Trophoblast cell (in vitro differentiated cells and primary cell): ENCODE measurements around the gene ABLIM3.

Experiments used
- DNase-seq, 2 donors: peaks; one replicate each; pipeline ENCODE4 v3.0.0-alpha.2; 2016
- H2AFZ ChIP-seq: 2 replicates; pipeline ENCODE4 v1.6.1; 2013; ENCODE audit warnings: low read length, moderate library complexity, mild to moderate bottlenecking; ENCODE audit not compliant: insufficient read depth, poor library complexity
- H2AK5ac ChIP-seq: 2 replicates; pipeline ENCODE4 v1.6.1; 2013; ENCODE audit warnings: mild to moderate bottlenecking, low read length
- H2BK120ac ChIP-seq: 2 replicates; pipeline ENCODE4 v1.6.1; 2013; ENCODE audit warnings: low read length, mild to moderate bottlenecking, moderate library complexity; ENCODE audit not compliant: insufficient read depth, poor library complexity
- H2BK12ac ChIP-seq: 2 replicates; pipeline ENCODE4 v1.6.1; 2013; ENCODE audit warnings: mild to moderate bottlenecking, low read length, moderate library complexity
- H2BK5ac ChIP-seq: 2 replicates; pipeline ENCODE4 v1.6.1; 2013; ENCODE audit warnings: low read length, low read depth, moderate library complexity, mild to moderate bottlenecking; ENCODE audit not compliant: poor library complexity
- H3K14ac ChIP-seq: 2 replicates; pipeline ENCODE4 v1.6.1; 2013; ENCODE audit warnings: mild to moderate bottlenecking, low read length
- H3K18ac ChIP-seq: 2 replicates; pipeline ENCODE4 v1.6.1; 2013; ENCODE audit warnings: mild to moderate bottlenecking, low read length
- H3K23ac ChIP-seq: 2 replicates; pipeline ENCODE4 v1.6.1; 2013; ENCODE audit warnings: low read length
- H3K27ac ChIP-seq: 2 replicates; pipeline ENCODE4 v1.5.1; 2013; ENCODE audit warnings: low read depth, mild to moderate bottlenecking, inconsistent platforms, low read length, moderate library complexity
- H3K27me3 ChIP-seq: 2 replicates; pipeline ENCODE4 v1.6.1; 2013; ENCODE audit warnings: inconsistent platforms, mild to moderate bottlenecking, low read length, moderate library complexity; ENCODE audit not compliant: insufficient read depth
- H3K36me3 ChIP-seq, 2 experiments: 1 replicate in 1 of 2; 2 replicates in 1 of 2; pipeline ENCODE4 v1.6.1; 2013; ENCODE audit warnings: low read length in 2 of 2, mild to moderate bottlenecking in 2 of 2, moderate library complexity in 1 of 2; ENCODE audit not compliant: insufficient read depth in 2 of 2, control insufficient read depth in 1 of 2
- H3K4ac ChIP-seq: 2 replicates; pipeline ENCODE4 v1.6.1; 2013; ENCODE audit warnings: low read depth, mild to moderate bottlenecking, low read length, moderate library complexity
- H3K4me1 ChIP-seq, 2 experiments: 1 replicate in 1 of 2; 2 replicates in 1 of 2; pipeline ENCODE4 v1.6.1; 2013; ENCODE audit warnings: low read length in 2 of 2, mild to moderate bottlenecking in 2 of 2, moderate library complexity in 1 of 2; ENCODE audit not compliant: insufficient read depth in 2 of 2, control insufficient read depth in 1 of 2
- H3K4me2 ChIP-seq: 2 replicates; pipeline ENCODE4 v1.6.1; 2013; ENCODE audit warnings: inconsistent platforms, mild to moderate bottlenecking, low read length, moderate library complexity
- H3K4me3 ChIP-seq: 2 replicates; pipeline ENCODE4 v1.5.1; 2013; ENCODE audit warnings: mild to moderate bottlenecking, low read depth, low read length, inconsistent platforms
- H3K79me1 ChIP-seq: one replicate; pipeline ENCODE4 v1.6.1; 2013; ENCODE audit warnings: low read length
- H3K79me2 ChIP-seq: 2 replicates; pipeline ENCODE4 v1.6.1; 2013; ENCODE audit warnings: low read length, mild to moderate bottlenecking; ENCODE audit not compliant: control insufficient read depth, insufficient read depth, poor library complexity
- H3K9ac ChIP-seq: 2 replicates; pipeline ENCODE4 v1.6.1; 2013; ENCODE audit warnings: mild to moderate bottlenecking, low read length
- H3K9me3 ChIP-seq: 2 replicates; pipeline ENCODE4 v1.6.1; 2013; ENCODE audit warnings: low read depth, mild to moderate bottlenecking, control low read depth, inconsistent platforms, low read length; ENCODE audit not compliant: insufficient read depth
- H4K12ac ChIP-seq: 2 replicates; pipeline ENCODE4 v1.6.1; 2013; ENCODE audit warnings: low read depth, mild to moderate bottlenecking, low read length, moderate library complexity
- H4K8ac ChIP-seq: 2 replicates; pipeline ENCODE4 v1.6.1; 2013; ENCODE audit warnings: low read depth, mild to moderate bottlenecking, low read length, moderate library complexity
- H4K91ac ChIP-seq: one replicate; pipeline ENCODE4 v1.6.1; 2013; ENCODE audit warnings: low read depth, mild to moderate bottlenecking, low read length, moderate library complexity
- WGBS: extraction: QIAGEN DNeasy Blood & Tissue Kit; methylation state at CpG from one replicate; pipeline ENCODE4 v1.1.7; 2013; ENCODE audit warnings: missing lambda C conversion rate; ENCODE audit not compliant: insufficient read length, insufficient coverage; ENCODE audit errors: extremely low coverage; 5-methylcytosine and 5-hydroxymethylcytosine counted together

The ABLIM3 gene

DNA sequence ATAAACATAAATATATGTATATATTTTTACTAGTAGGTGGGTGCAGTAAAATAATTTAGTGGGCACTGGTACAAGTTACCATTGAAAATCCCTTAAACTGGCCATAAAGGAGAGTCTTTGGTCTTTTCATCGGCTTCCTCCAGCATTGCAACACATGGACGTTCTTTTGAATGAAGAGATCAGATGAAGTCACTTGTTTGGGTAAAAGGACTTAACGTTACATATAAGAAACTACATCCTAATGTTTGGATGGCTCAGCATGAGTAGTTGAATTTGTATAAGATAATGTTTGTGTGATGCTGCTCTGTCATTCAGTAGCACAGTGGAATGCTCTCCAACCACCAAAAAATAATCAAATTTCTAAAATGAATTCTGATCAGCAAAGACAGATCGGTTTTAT, 161.9 kb downstream of the ABLIM3 start:
- H3K23ac ChIP-seq, result no peak overlapping the region
- no peak overlapping the region for H3K27ac ChIP-seq
- no peak overlapping the region for H3K4me2 ChIP-seq
- no peaks in the 10 kb centered on the region for H3K79me2 ChIP-seq
- H2BK5ac ChIP-seq, result no peak overlapping the region
- H3K4me1 ChIP-seq, result peaks cover 12 to 18% of the 10 kb centered on the region in 2 experiments
- WGBS, result no CpG with 5 or more reads among the region's 4 CpGs
- no peak overlapping the region for H3K9ac ChIP-seq
- H3K36me3 ChIP-seq, result peaks cover 0 to 2% of the 10 kb centered on the region in 2 experiments
- H3K27me3 ChIP-seq, result no peaks in the 10 kb centered on the region
- DNase-seq, result no peak
- H3K4me3 ChIP-seq, result no peak overlapping the region
- no peak overlapping the region for H2BK12ac ChIP-seq
- H2AFZ ChIP-seq, result no peak overlapping the region
- no peak overlapping the region for H4K8ac ChIP-seq
- no peak overlapping the region for H3K4ac ChIP-seq
- H3K14ac ChIP-seq, result no peak overlapping the region
- no peak overlapping the region for H2AK5ac ChIP-seq
- H3K79me1 ChIP-seq, result peaks cover 7% of the 10 kb centered on the region
- H3K9me3 ChIP-seq, result no peaks in the 10 kb centered on the region
- H4K91ac ChIP-seq, result no peak overlapping the region
- H4K12ac ChIP-seq, result no peak overlapping the region
- H2BK120ac ChIP-seq, result no peak overlapping the region
- no peak overlapping the region for H3K18ac ChIP-seq

DNA sequence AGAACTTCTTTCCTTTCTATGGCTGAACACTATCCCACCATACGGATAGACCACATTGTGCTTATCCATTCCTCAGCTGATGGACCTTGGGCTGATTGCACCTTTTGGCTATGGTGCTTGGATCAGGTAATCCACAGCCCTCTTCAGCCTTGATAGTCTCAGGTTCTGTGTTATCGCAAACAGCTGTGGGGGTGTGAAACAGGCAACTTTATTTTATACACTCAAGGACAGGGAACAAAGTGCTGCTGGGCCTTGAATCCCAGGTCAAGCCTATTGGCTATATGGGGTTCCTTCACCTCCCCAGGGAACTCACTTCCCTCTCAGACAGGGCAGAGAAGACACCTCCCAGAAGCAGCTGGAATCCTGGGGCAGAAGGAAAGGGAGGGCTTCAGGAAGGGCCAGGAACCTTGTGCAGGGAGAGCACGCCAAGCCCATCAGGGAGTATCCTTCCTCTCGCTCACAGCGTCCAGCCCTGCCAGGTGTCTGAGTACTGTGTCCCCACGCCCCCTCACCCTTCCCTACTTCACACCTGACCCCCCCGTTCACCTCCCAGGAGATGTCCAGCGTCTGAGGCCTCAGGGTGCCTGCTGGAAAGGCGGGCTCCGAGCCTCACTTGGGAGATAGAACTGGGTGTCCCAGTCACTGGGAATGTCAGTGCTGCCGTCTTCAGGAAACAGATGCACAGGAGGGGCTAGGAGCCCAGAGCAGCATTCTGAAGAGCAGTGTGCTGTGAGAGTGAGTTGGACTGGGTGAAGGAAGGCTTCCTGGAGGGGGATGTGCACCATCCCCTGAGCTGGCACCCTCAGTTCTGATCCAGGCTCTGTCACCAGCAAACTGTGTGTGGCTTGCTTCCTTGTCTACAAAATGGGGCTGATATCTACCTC, 163.1 kb downstream of the ABLIM3 start:
- Histone ChIP-seq H2AFZ (no peak overlapping the region), H3K79me1 (peaks cover 3% of the 10 kb centered on the region), H2AK5ac (no peak overlapping the region), H3K4ac (no peak overlapping the region), H4K8ac (no peak overlapping the region), H3K4me3 (no peak overlapping the region), H4K91ac (no peak overlapping the region), H2BK5ac (no peak overlapping the region), H3K9me3 (no peaks in the 10 kb centered on the region), H3K79me2 (no peaks in the 10 kb centered on the region), H3K23ac (no peak overlapping the region), H3K36me3 (peaks cover 0 to 2% of the 10 kb centered on the region in 2 experiments), H3K27ac (no peak overlapping the region), H3K4me1 (peaks cover 6 to 11% of the 10 kb centered on the region in 2 experiments), H3K9ac (no peak overlapping the region), H3K27me3 (no peaks in the 10 kb centered on the region), H2BK12ac (no peak overlapping the region), H4K12ac (no peak overlapping the region), H2BK120ac (no peak overlapping the region), H3K18ac (no peak overlapping the region), H3K4me2 (no peak overlapping the region), H3K14ac (no peak overlapping the region)
- no CpG with 5 or more reads among the region's 11 CpGs for WGBS
- no peak for DNase-seq

DNA sequence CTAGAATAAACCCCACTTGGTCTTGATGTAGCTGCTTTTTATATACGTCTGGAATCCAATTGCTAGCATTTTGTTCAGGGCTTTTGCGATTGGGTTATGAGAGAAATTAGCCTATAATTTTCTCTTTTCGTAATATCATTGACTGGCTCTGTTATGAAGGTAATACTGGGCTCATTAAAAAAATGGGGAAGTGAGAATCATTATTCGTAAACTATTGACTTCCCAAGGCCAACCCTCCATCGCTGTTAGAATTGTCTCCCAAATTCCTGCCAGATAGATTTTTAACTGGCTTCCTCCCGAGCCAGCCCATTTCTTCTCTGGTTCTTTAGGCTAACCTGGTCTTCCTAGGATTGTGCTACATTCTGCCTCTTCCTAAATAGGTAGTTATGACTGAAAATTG, 168.1 kb downstream of the ABLIM3 start:
- no peak overlapping the region for H3K23ac ChIP-seq
- H3K14ac ChIP-seq, result no peak overlapping the region
- H3K9me3 ChIP-seq, result no peaks in the 10 kb centered on the region
- no peak overlapping the region for H2BK5ac ChIP-seq
- no peak overlapping the region for H4K91ac ChIP-seq
- H2AFZ ChIP-seq, result no peak overlapping the region
- no peak overlapping the region for H2AK5ac ChIP-seq
- H3K27ac ChIP-seq, result no peak overlapping the region
- no peaks in the 10 kb centered on the region for H3K79me1 ChIP-seq
- H3K18ac ChIP-seq, result no peak overlapping the region
- no peak overlapping the region for H3K9ac ChIP-seq
- H3K4me3 ChIP-seq, result no peak overlapping the region
- H4K12ac ChIP-seq, result no peak overlapping the region
- no peak overlapping the region for H2BK120ac ChIP-seq
- no peaks in the 10 kb centered on the region for H3K79me2 ChIP-seq
- no peaks in the 10 kb centered on the region for H3K4me1 ChIP-seq
- DNase-seq, result no peak
- H3K36me3 ChIP-seq, result peaks cover 2 to 3% of the 10 kb centered on the region in 2 experiments
- no peak overlapping the region for H3K4ac ChIP-seq
- H3K27me3 ChIP-seq, result no peaks in the 10 kb centered on the region
- no peak overlapping the region for H4K8ac ChIP-seq
- no peak overlapping the region for H2BK12ac ChIP-seq
- no CpG with 5 or more reads among the region's 6 CpGs for WGBS
- no peak overlapping the region for H3K4me2 ChIP-seq
